Stimulated activated CD8-positive, alpha-beta memory T cell treated with anti-CD3 and anti-CD28 coated beads, Interleukin-4, amount 100 ng/mL, for 48 hours (primary cell): ENCODE measurements around the gene DNM3.
"Not testable (repeated sequence)": the region's sequence is repeated elsewhere in the genome, so short reads cannot be mapped to it uniquely, and the experiment has no call there.

Experiments
- DNase-seq: peaks from one replicate; pipeline ENCODE4 v3.0.0-alpha.2; 2020

DNM3 gene

GRCh38 chr1:172405912-172406311 lies 564.6 kb downstream of the DNM3 start:
- no peak for DNase-seq

GRCh38 chr1:172406968-172407367 lies 565.7 kb downstream of the DNM3 start:
- DNase-seq, result no peak

DNA sequence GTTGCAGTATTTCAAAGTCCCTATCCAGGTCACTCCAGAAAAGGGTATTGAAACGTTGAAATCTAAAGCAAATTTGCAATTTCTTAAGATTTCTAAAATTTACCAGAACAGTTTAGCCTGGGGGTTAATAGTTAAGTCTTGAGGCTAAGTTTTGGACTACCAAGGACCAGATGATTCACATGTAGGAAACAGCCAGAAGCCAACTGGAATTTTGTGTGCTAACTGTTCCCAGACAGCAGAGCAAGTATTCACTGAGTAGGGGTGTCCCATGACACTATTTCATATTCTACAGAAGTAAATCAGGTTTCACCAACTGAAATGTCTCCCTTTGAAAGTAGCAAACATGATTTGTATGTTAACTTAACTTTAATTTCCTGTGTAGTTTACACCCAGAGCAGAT lies 567.7 kb downstream of the DNM3 start:
- DNase-seq, result no peak

- DNase-seq, result no peak
Observed at GRCh38 chr1:172410027-172410426, 568.7 kb downstream of the DNM3 start.

- DNase-seq, result no peak
Observed at GRCh38 chr1:172411791-172412338, 570.6 kb downstream of the DNM3 start.

- no peak for DNase-seq
Observed at GRCh38 chr1:172414331-172414730, 573.0 kb downstream of the DNM3 start.

DNA sequence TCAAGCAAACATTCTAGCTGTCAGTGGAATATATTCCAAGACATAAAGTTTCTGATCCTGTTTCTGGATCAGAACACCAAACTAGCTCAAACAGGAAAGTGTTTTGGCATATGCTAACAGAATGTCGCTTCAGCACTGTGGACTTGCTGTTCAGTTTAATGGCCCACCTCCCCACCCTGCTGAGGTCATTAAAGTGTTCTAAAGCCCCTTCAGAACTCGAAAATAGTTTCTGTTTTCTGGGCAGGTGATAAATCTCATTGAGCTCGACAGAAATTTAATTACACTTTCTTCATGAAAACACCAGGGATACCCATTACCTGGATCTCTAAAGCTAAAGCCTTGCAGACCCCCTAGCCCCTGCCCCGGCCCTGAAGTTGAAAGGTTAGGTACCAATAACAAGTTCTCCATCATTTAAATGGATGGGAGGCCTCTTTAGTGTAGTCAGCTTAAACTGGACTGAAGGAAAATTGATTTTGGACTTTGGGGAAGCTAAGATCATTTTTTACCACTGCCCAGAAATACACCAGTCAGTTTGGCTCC lies 575.3 kb downstream of the DNM3 start:
- no peak for DNase-seq

- DNase-seq, result no peak
Observed at GRCh38 chr1:172417557-172417956, 576.3 kb downstream of the DNM3 start.

DNA sequence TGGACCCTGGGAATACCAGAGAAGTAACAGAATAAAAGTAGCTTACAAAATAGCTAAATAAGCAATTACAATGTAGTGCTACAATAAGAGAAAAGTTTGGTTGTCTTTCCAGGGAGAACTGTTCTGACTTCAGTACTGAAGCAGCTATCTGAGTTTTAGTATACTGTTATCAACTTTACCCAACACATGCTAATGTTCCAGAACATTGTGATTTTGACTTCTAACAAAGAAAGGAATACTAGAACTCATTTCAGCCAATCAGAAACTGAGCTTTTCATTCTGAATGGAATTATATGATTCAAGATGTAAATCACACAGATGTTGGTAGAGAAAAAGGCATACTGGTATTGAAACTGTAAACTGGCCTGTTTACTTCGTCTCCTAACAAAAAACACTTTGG lies 579.1 kb downstream of the DNM3 start, which contains the start of gene C1orf105:
Gene C1orf105, plus strand, starts transcription at position 301 of the 400 bp plus-strand sequence. CDS start 201 bp downstream, outside the sequence.
- no peak for DNase-seq

GRCh38 chr1:172421974-172422604 lies 580.8 kb downstream of the DNM3 start:
- no peak for DNase-seq

DNA sequence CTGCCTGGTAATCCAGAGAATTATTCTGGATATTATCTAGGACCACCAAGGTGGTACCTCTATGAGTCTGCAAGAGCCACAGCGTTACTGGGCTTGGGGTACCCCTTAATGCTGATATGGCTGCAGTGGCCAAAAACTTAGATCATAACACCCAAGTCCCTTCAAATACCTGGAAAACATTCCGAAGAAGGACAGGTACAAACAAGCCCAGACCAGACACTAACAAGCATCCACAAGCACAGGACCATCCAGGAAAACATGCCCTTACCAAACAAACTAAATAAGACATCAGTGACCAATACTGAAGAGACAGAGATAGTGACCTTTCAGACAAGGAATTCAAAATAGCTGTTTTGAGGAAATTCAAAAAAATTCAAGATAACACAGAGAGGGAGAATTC lies 582.0 kb downstream of the DNM3 start:
- DNase-seq, result no peak

GRCh38 chr1:172425339-172425738 lies 584.0 kb downstream of the DNM3 start:
- DNase-seq, result no peak

DNA sequence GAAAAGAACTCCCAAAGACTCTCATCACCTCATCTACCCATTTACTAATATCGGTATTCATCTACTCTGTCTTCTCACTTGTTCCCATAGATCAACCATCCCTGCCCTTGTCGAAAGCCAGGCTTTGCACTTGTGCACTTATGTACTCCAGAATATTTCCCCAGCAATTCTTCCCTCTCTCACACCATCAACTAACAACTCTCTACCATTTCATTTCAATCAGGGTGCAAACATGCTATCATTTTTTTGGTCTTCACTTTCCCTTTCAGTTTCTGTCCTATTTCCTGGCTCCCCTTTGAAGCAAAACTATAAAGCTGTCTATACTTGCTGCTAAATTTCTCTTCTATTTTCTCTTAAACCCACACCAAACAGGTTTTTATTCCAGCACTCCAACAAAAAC lies 585.9 kb downstream of the DNM3 start:
- no peak for DNase-seq

GRCh38 chr1:172429331-172430127 lies 588.2 kb downstream of the DNM3 start:
- no peak for DNase-seq

GRCh38 chr1:172430128-172430454 lies 588.8 kb downstream of the DNM3 start:
- no peak for DNase-seq

- no peak for DNase-seq
Observed at GRCh38 chr1:172431204-172431603, 589.9 kb downstream of the DNM3 start.

DNA sequence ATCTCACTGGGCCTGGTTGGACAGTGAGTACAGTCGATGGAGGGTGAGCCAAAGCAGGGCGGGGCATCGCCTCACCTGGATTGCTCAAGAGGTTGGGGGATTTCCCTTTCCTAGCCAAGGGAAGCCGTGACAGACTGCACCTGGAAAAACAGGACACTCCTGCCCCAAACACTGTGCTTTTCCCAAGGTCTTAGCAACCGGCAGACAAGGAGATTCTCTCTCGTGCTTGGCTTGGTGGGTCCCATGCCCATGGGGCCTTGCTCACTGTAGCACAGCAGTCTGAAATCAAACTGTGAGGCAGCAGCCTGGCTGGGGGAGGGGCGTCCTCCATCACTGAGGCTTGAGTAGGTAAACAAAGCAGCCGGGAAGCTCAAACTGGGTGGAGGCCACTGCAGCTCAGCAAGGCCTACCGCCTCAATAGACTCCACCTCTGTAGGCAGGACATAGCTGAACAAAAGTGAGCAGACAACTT lies 590.5 kb downstream of the DNM3 start:
- DNase-seq, result no peak

GRCh38 chr1:172437183-172437582 lies 595.9 kb downstream of the DNM3 start:
- DNase-seq, result not testable (repeated sequence)

DNA sequence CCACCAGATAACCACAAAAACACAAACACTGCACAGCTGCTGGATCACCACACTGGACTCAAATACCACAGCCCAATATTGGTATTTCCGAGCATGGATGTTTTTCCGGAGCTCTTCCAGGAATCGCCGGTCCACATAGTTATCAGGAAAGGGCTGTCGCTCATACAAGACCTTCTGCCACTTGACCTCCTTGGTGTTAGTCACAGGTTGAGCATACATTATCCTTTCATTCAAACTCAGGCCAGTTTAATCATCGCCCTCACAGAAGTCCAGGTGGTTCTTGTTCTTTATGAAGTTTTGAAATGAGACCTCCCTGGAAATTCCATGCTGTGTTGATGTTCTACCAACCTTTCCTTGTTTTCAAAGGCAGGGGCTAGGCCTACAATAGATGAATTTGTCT lies 601.1 kb downstream of the DNM3 start:
- no peak for DNase-seq

DNA sequence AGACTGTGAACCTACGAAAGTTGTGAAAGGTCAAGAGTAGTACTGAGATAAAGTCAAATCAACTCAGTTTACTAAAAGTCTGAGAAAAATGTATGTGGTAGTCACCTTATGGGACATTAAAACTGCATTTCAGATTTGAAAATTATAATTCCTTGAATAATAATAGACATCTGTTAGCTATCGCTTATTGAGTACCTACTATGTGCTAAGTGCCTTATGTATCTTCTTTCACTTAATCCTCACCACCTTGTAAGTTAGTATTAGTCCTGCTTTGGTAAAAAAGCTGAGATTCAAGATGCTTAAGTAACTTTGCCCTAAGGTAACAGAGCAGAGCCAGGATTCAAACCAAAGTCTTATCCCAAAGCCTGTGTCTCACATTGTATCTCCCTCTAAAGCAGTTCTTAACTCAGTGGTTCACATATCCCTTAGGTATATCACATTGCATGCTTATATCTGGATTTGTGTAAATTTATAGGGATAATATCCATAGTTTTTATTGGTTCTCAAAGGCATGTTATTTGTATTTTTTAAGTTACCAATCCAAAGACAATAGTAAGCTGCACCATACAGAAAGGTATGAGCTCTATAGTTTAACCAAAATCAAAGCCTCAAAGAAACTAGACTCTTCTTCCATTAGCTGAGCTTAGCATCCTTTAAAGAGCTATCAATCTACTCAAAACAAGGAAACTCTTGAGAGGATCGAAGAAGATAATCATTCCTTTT lies 601.7 kb downstream of the DNM3 start:
- no peak for DNase-seq

GRCh38 chr1:172443666-172444453 lies 602.6 kb downstream of the DNM3 start, which contains the start of gene PIGC:
PIGC (minus strand) TSS chr1:172444069; CDS start chr1:172442622, 1,447 bp downstream.
- peak; percentile 96 for DNase-seq

DNA sequence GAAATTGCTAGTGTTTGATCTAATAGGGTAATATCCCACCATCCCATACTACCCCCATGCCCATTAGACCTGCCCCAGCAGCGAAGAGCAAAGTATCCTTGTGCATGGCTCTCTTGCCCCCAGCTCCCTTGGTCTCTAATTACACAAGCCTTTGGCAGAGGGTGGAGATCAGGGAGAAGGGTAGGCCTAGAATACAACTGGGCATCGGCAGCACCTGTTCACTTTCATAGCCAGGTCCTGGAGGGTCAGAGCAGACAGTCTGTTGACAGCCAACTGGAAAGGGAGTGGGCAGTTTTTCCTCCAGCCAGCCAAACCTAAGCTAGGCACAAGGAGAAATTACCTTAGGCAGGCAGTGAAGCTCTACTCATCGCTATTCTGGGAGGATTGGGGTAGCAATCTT lies 605.2 kb downstream of the DNM3 start:
- no peak for DNase-seq
